Thyroid gland (tissue), 4 donors: Measurements from ENCODE around the gene ATP1B1.

Source experiments
- POLR2A ChIP-seq, 2 donors: fragments of 450-650 bp; IDR thresholded peaks; one replicate each; pipeline ENCODE4 v1.6.1; 2017; ENCODE audit warnings: antibody characterized with exemption in 2 of 2, mild to moderate bottlenecking in 2 of 2, moderate library complexity in 1 of 2
- TF ChIP-seq, protein P1 (sequence below), 6 experiments: fragments of 200-600 bp in 3 of 6; fragments of 450-650 bp in 3 of 6; sonication (generic) in 3 of 6; IDR thresholded peaks; one replicate each; pipeline ENCODE4 v1.5.1; 2016 to 2019; ENCODE audit warnings: antibody characterized with exemption in 6 of 6, mild to moderate bottlenecking in 2 of 6, inconsistent platforms in 1 of 6, moderate library complexity in 1 of 6

DNA sequence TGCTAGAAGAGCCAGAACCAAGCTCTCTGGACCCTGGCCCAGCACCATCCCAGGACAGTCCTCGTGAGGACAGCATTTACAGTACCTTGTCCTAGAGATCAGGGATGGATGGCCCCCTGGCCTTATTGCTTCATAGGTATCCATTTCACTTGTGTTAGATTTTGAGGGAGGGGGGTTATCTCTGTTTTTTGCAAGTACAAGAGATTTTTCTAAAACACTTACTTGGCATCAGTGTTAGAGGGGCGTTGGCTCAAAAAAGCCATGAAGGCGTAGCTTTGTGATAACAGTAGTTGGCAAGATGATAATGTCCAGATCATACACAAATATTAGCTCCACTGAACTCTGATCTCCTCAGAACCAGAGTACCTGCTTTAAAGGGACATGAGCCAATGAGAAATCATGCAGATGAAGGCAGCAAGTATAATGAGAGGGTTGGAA is 5.8 kb upstream of the ATP1B1 start:
- TF ChIP-seq POLR2A (IDR thresholded peaks at IDR 0.05): no peak
- TF ChIP-seq, protein P1, sequence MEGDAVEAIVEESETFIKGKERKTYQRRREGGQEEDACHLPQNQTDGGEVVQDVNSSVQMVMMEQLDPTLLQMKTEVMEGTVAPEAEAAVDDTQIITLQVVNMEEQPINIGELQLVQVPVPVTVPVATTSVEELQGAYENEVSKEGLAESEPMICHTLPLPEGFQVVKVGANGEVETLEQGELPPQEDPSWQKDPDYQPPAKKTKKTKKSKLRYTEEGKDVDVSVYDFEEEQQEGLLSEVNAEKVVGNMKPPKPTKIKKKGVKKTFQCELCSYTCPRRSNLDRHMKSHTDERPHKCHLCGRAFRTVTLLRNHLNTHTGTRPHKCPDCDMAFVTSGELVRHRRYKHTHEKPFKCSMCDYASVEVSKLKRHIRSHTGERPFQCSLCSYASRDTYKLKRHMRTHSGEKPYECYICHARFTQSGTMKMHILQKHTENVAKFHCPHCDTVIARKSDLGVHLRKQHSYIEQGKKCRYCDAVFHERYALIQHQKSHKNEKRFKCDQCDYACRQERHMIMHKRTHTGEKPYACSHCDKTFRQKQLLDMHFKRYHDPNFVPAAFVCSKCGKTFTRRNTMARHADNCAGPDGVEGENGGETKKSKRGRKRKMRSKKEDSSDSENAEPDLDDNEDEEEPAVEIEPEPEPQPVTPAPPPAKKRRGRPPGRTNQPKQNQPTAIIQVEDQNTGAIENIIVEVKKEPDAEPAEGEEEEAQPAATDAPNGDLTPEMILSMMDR (IDR thresholded peaks at IDR 0.05): no peak
